ENCODE data around the gene RNF113B.

DNA sequence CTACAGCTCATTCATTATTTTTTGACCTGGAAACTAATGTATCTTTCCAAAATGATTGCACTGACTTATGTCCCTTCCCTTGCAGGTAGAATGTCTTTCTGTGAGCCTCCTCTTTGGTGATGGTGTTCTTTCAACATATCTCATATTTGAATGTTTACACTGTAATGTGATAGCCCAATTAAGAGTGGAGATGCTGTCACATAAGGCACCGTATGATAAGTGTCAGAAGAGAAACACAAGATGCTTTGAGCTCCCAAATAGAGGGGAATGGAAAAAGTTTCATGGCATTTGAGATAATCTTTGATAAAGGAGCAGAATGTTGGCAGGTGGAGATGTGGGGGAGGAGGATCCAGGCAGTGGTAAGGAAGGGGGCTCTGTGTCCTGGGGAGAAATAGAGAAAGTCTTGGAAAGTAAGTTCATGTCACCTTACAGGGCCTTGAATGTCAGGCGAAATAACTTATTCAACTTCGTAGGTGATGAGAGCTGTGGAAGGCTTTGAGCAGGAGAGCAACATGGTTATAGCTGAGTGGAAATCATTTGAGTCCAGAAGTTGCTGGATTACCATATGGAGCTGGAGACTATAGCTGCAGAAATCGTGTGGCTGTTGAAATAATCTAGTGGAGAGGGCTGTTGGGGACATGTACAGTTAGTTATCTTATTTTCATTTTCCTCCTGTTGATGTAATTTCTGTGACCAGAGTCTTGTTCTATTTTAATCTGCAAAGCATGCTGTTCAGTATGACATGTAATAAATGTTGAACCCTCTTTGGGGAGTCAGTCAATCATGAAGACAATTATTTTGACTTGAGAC lies 10.3 kb upstream of the RNF113B start:
- no peak for TF ChIP-seq TAF1 (conservative IDR thresholded peaks at IDR 0.05)
- TF ChIP-seq, protein P1, sequence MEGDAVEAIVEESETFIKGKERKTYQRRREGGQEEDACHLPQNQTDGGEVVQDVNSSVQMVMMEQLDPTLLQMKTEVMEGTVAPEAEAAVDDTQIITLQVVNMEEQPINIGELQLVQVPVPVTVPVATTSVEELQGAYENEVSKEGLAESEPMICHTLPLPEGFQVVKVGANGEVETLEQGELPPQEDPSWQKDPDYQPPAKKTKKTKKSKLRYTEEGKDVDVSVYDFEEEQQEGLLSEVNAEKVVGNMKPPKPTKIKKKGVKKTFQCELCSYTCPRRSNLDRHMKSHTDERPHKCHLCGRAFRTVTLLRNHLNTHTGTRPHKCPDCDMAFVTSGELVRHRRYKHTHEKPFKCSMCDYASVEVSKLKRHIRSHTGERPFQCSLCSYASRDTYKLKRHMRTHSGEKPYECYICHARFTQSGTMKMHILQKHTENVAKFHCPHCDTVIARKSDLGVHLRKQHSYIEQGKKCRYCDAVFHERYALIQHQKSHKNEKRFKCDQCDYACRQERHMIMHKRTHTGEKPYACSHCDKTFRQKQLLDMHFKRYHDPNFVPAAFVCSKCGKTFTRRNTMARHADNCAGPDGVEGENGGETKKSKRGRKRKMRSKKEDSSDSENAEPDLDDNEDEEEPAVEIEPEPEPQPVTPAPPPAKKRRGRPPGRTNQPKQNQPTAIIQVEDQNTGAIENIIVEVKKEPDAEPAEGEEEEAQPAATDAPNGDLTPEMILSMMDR (IDR thresholded peaks at IDR 0.05; ENCODE audit: low read depth, low read length, missing input control), result no peak
